DND-41 (cell line): ENCODE results near the gene SLC25A21.

Source experiments
- EZH2 ChIP-seq: IDR thresholded peaks from 3 replicates; pipeline ENCODE4 v1.6.1; 2012; ENCODE audit warnings: borderline replicate concordance, low read depth, mild to moderate bottlenecking, moderate library complexity, low read length, inconsistent platforms; ENCODE audit not compliant: severe bottlenecking
- TF ChIP-seq, protein P1 (sequence below): IDR thresholded peaks from 2 replicates; pipeline ENCODE4 v1.5.1; 2012; ENCODE audit warnings: borderline replicate concordance, low read length, moderate library complexity, mild to moderate bottlenecking; ENCODE audit not compliant: poor library complexity, severe bottlenecking; ENCODE audit errors: extremely low read depth

GRCh38 chr14:36660736-36661505, 511.5 kb downstream of the SLC25A21 start:
- TF ChIP-seq, protein P1, sequence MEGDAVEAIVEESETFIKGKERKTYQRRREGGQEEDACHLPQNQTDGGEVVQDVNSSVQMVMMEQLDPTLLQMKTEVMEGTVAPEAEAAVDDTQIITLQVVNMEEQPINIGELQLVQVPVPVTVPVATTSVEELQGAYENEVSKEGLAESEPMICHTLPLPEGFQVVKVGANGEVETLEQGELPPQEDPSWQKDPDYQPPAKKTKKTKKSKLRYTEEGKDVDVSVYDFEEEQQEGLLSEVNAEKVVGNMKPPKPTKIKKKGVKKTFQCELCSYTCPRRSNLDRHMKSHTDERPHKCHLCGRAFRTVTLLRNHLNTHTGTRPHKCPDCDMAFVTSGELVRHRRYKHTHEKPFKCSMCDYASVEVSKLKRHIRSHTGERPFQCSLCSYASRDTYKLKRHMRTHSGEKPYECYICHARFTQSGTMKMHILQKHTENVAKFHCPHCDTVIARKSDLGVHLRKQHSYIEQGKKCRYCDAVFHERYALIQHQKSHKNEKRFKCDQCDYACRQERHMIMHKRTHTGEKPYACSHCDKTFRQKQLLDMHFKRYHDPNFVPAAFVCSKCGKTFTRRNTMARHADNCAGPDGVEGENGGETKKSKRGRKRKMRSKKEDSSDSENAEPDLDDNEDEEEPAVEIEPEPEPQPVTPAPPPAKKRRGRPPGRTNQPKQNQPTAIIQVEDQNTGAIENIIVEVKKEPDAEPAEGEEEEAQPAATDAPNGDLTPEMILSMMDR: no peak
- no peak for TF ChIP-seq EZH2
